Measurements from ENCODE around the gene RBFA.

- TF ChIP-seq POLR2AphosphoS5 (IDR thresholded peaks at IDR 0.05) (no peak), CTCF (IDR thresholded peaks at IDR 0.05) (no peak), POLR2A (IDR thresholded peaks at IDR 0.05) (no peak)
These were observed 11.6 kb upstream of the RBFA start for GRCh38 chr18:80022613-80023012.
